ENCODE data around the gene CCSER1.
A peak's percentile ranks its signal among the peaks of the same experiment; 100 is the strongest.

Gene CCSER1

GRCh38 chr4:91434631-91435030, 1307.4 kb downstream of the CCSER1 start:
- Histone ChIP-seq H2BK12ac (ENCODE audit: low read length) (no peak overlapping the region), H3K23ac (ENCODE audit: low read depth, low read length, poor library complexity) (no peak overlapping the region), H3K4me1 (ENCODE audit: control insufficient read depth in 2 of 2, insufficient read depth in 1 of 2, low read depth in 1 of 2, low read length in 2 of 2) (no peaks in the 10 kb centered on the region), H3K9ac (ENCODE audit: low read depth, low read length, poor library complexity) (no peak overlapping the region), H3K79me1 (ENCODE audit: low read depth, low read length) (no peaks in the 10 kb centered on the region), H3K27me3 (ENCODE audit: control insufficient read depth in 3 of 3, insufficient read depth in 3 of 3, low read depth in 1 of 3, low read length in 3 of 3) (no peaks in the 10 kb centered on the region), H3K18ac (ENCODE audit: low read length) (no peak overlapping the region), H3K14ac (ENCODE audit: low read length) (no peak overlapping the region), H2BK120ac (ENCODE audit: low read depth, low read length) (no peak overlapping the region), H3K27ac (replicated peaks; ENCODE audit: low read length) (no peak overlapping the region), H3K4ac (ENCODE audit: low read length) (no peak overlapping the region), H3K9me3 (replicated peaks in 1 of 2; ENCODE audit: control insufficient read depth in 2 of 2, insufficient read depth in 1 of 2, low read depth in 1 of 2, low read length in 2 of 2) (no peaks in the 10 kb centered on the region), H2AFZ (ENCODE audit: low read length) (no peak overlapping the region), H4K91ac (ENCODE audit: low read depth, low read length, poor library complexity) (no peak overlapping the region), H2BK15ac (ENCODE audit: low read length) (no peak overlapping the region), H3K36me3 (replicated peaks in 1 of 2; ENCODE audit: control insufficient read depth in 2 of 2, insufficient read depth in 2 of 2, low read length in 2 of 2) (no peaks in the 10 kb centered on the region), H2BK5ac (ENCODE audit: low read length) (no peak overlapping the region), H3K4me3 (ENCODE audit: low read length in 2 of 2) (no peak overlapping the region), H3K4me2 (ENCODE audit: insufficient read depth, low read length, poor library complexity, severe bottlenecking) (no peak overlapping the region), H4K8ac (ENCODE audit: low read depth, low read length) (no peak overlapping the region), H2AK5ac (ENCODE audit: low read depth, low read length) (no peak overlapping the region)
- WGBS, 2 donors (ENCODE audit: extremely low coverage in 2 of 2, insufficient read length in 2 of 2, insufficient replicate concordance in 1 of 2) = no CpG with 5 or more reads among the region's 1 CpG
- no peak for DNase-seq (ENCODE audit: low spot score)

GRCh38 chr4:91436556-91436955, 1309.4 kb downstream of the CCSER1 start:
- no peak overlapping the region for H2BK15ac ChIP-seq (ENCODE audit: low read length)
- no peak overlapping the region for H3K4me3 ChIP-seq (ENCODE audit: low read length in 2 of 2)
- no peak overlapping the region for H3K27ac ChIP-seq (replicated peaks; ENCODE audit: low read length)
- no peak overlapping the region for H2BK120ac ChIP-seq (ENCODE audit: low read depth, low read length)
- H3K4me1 ChIP-seq (ENCODE audit: control insufficient read depth in 2 of 2, insufficient read depth in 1 of 2, low read depth in 1 of 2, low read length in 2 of 2) = no peaks in the 10 kb centered on the region
- no peaks in the 10 kb centered on the region for H3K9me3 ChIP-seq (replicated peaks in 1 of 2; ENCODE audit: control insufficient read depth in 2 of 2, insufficient read depth in 1 of 2, low read depth in 1 of 2, low read length in 2 of 2)
- no peak overlapping the region for H4K8ac ChIP-seq (ENCODE audit: low read depth, low read length)
- no CpG with 5 or more reads among the region's 1 CpG for WGBS, 2 donors (ENCODE audit: extremely low coverage in 2 of 2, insufficient read length in 2 of 2, insufficient replicate concordance in 1 of 2)
- H2AK5ac ChIP-seq (ENCODE audit: low read depth, low read length) = no peak overlapping the region
- peak overlapping the region; percentile 5 for H2AFZ ChIP-seq (ENCODE audit: low read length)
- no peak overlapping the region for H3K14ac ChIP-seq (ENCODE audit: low read length)
- no peaks in the 10 kb centered on the region for H3K36me3 ChIP-seq (replicated peaks in 1 of 2; ENCODE audit: control insufficient read depth in 2 of 2, insufficient read depth in 2 of 2, low read length in 2 of 2)
- no peak overlapping the region for H3K4ac ChIP-seq (ENCODE audit: low read length)
- H4K91ac ChIP-seq (ENCODE audit: low read depth, low read length, poor library complexity) = no peak overlapping the region
- H2BK12ac ChIP-seq (ENCODE audit: low read length) = no peak overlapping the region
- H3K27me3 ChIP-seq (ENCODE audit: control insufficient read depth in 3 of 3, insufficient read depth in 3 of 3, low read depth in 1 of 3, low read length in 3 of 3) = no peaks in the 10 kb centered on the region
- no peak overlapping the region for H3K23ac ChIP-seq (ENCODE audit: low read depth, low read length, poor library complexity)
- H3K9ac ChIP-seq (ENCODE audit: low read depth, low read length, poor library complexity) = no peak overlapping the region
- no peaks in the 10 kb centered on the region for H3K79me1 ChIP-seq (ENCODE audit: low read depth, low read length)
- no peak overlapping the region for H3K4me2 ChIP-seq (ENCODE audit: insufficient read depth, low read length, poor library complexity, severe bottlenecking)
- no peak overlapping the region for H2BK5ac ChIP-seq (ENCODE audit: low read length)
- no peak for DNase-seq (ENCODE audit: low spot score)
- H3K18ac ChIP-seq (ENCODE audit: low read length) = no peak overlapping the region

- no peak overlapping the region for H3K23ac ChIP-seq (ENCODE audit: low read depth, low read length, poor library complexity)
- H3K27ac ChIP-seq (replicated peaks; ENCODE audit: low read length) = no peak overlapping the region
- H3K4me1 ChIP-seq (ENCODE audit: control insufficient read depth in 2 of 2, insufficient read depth in 1 of 2, low read depth in 1 of 2, low read length in 2 of 2) = peaks cover 0 to 1% of the 10 kb centered on the region in 2 donors
- no peaks in the 10 kb centered on the region for H3K79me1 ChIP-seq (ENCODE audit: low read depth, low read length)
- H2AK5ac ChIP-seq (ENCODE audit: low read depth, low read length) = no peak overlapping the region
- no peak for DNase-seq (ENCODE audit: low spot score)
- H3K36me3 ChIP-seq (replicated peaks in 1 of 2; ENCODE audit: control insufficient read depth in 2 of 2, insufficient read depth in 2 of 2, low read length in 2 of 2) = no peaks in the 10 kb centered on the region
- no peaks in the 10 kb centered on the region for H3K9me3 ChIP-seq (replicated peaks in 1 of 2; ENCODE audit: control insufficient read depth in 2 of 2, insufficient read depth in 1 of 2, low read depth in 1 of 2, low read length in 2 of 2)
- H3K9ac ChIP-seq (ENCODE audit: low read depth, low read length, poor library complexity) = no peak overlapping the region
- H3K27me3 ChIP-seq (ENCODE audit: control insufficient read depth in 3 of 3, insufficient read depth in 3 of 3, low read depth in 1 of 3, low read length in 3 of 3) = no peaks in the 10 kb centered on the region
- H2BK12ac ChIP-seq (ENCODE audit: low read length) = no peak overlapping the region
- no peak overlapping the region for H3K14ac ChIP-seq (ENCODE audit: low read length)
- no peak overlapping the region for H3K4me2 ChIP-seq (ENCODE audit: insufficient read depth, low read length, poor library complexity, severe bottlenecking)
- H3K4me3 ChIP-seq (ENCODE audit: low read length in 2 of 2) = no peak overlapping the region
- no peak overlapping the region for H3K4ac ChIP-seq (ENCODE audit: low read length)
- H4K91ac ChIP-seq (ENCODE audit: low read depth, low read length, poor library complexity) = no peak overlapping the region
- no peak overlapping the region for H2BK15ac ChIP-seq (ENCODE audit: low read length)
- H4K8ac ChIP-seq (ENCODE audit: low read depth, low read length) = no peak overlapping the region
- H3K18ac ChIP-seq (ENCODE audit: low read length) = no peak overlapping the region
- H2BK5ac ChIP-seq (ENCODE audit: low read length) = no peak overlapping the region
- no peak overlapping the region for H2BK120ac ChIP-seq (ENCODE audit: low read depth, low read length)
- WGBS, 2 donors (ENCODE audit: extremely low coverage in 2 of 2, insufficient read length in 2 of 2, insufficient replicate concordance in 1 of 2) = no CpG with 5 or more reads among the region's 1 CpG
- H2AFZ ChIP-seq (ENCODE audit: low read length) = no peak overlapping the region
Observed at GRCh38 chr4:91447168-91447567, 1320.0 kb downstream of the CCSER1 start.

- no peak overlapping the region for H3K4me3 ChIP-seq (ENCODE audit: low read length in 2 of 2)
- H3K4me2 ChIP-seq (ENCODE audit: insufficient read depth, low read length, poor library complexity, severe bottlenecking) = peak overlapping the region; percentile 11
- no CpG with 5 or more reads among the region's 2 CpGs for WGBS, 2 donors (ENCODE audit: extremely low coverage in 2 of 2, insufficient read length in 2 of 2, insufficient replicate concordance in 1 of 2)
- no peaks in the 10 kb centered on the region for H3K27me3 ChIP-seq (ENCODE audit: control insufficient read depth in 3 of 3, insufficient read depth in 3 of 3, low read depth in 1 of 3, low read length in 3 of 3)
- no peak overlapping the region for H3K9ac ChIP-seq (ENCODE audit: low read depth, low read length, poor library complexity)
- no peak overlapping the region for H2AK5ac ChIP-seq (ENCODE audit: low read depth, low read length)
- H3K18ac ChIP-seq (ENCODE audit: low read length) = no peak overlapping the region
- no peak overlapping the region for H2BK15ac ChIP-seq (ENCODE audit: low read length)
- no peak overlapping the region for H2AFZ ChIP-seq (ENCODE audit: low read length)
- no peak overlapping the region for H2BK12ac ChIP-seq (ENCODE audit: low read length)
- no peaks in the 10 kb centered on the region for H3K79me1 ChIP-seq (ENCODE audit: low read depth, low read length)
- DNase-seq (ENCODE audit: low spot score) = no peak
- H4K91ac ChIP-seq (ENCODE audit: low read depth, low read length, poor library complexity) = no peak overlapping the region
- no peaks in the 10 kb centered on the region for H3K9me3 ChIP-seq (replicated peaks in 1 of 2; ENCODE audit: control insufficient read depth in 2 of 2, insufficient read depth in 1 of 2, low read depth in 1 of 2, low read length in 2 of 2)
- peaks cover 0 to 1% of the 10 kb centered on the region in 2 donors for H3K4me1 ChIP-seq (ENCODE audit: control insufficient read depth in 2 of 2, insufficient read depth in 1 of 2, low read depth in 1 of 2, low read length in 2 of 2)
- no peak overlapping the region for H3K14ac ChIP-seq (ENCODE audit: low read length)
- H3K23ac ChIP-seq (ENCODE audit: low read depth, low read length, poor library complexity) = no peak overlapping the region
- H2BK120ac ChIP-seq (ENCODE audit: low read depth, low read length) = no peak overlapping the region
- no peak overlapping the region for H3K4ac ChIP-seq (ENCODE audit: low read length)
- H3K36me3 ChIP-seq (replicated peaks in 1 of 2; ENCODE audit: control insufficient read depth in 2 of 2, insufficient read depth in 2 of 2, low read length in 2 of 2) = no peaks in the 10 kb centered on the region
- no peak overlapping the region for H2BK5ac ChIP-seq (ENCODE audit: low read length)
- no peak overlapping the region for H4K8ac ChIP-seq (ENCODE audit: low read depth, low read length)
- no peak overlapping the region for H3K27ac ChIP-seq (replicated peaks; ENCODE audit: low read length)
Observed at GRCh38 chr4:91448668-91449330, 1321.6 kb downstream of the CCSER1 start.
